ENCODE results near the gene CILP2.

The CILP2 gene

DNA sequence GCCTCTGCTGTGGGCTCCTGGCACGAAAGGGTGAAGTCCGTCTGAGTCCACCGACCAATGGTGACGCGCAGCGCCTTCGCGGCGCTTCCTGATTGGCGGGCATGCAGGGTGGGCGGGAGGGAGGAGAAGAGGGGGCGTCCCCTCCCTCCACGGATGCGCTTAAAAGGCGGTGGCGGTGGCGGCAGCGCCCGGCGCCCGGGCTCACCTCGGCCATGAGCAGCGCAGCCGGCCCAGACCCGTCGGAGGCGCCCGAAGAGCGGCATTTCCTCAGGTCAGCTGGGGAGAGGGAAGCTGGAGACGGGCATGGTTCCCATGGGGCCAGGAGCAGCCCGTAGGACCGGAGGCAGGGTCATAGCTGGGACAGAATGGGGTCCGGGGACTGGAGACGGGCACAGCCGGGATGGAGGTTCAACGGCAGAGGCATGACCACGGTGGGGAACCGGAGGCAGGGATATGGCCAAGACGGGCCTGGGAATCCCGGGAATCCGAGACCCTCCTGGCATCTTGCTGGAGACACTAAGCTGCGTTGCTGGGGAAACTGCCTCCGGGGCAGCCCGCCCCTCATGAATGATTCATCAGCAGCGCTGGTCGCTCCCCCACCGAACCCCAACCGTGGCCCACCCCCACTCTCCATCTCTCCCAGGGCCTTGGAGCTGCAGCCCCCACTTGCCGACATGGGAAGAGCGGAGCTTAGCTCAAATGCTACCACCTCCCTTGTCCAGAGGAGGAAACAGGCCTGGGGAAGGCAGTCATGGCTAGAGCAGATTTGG is 9.2 kb upstream of the CILP2 start, which contains the start of gene YJEFN3:
YJEFN3 (plus strand) TSS at position 191 of the 770 bp plus-strand sequence; CDS start at position 213, 22 bp downstream.
- no peak for DNase-seq (ENCODE audit: low read depth)

DNA sequence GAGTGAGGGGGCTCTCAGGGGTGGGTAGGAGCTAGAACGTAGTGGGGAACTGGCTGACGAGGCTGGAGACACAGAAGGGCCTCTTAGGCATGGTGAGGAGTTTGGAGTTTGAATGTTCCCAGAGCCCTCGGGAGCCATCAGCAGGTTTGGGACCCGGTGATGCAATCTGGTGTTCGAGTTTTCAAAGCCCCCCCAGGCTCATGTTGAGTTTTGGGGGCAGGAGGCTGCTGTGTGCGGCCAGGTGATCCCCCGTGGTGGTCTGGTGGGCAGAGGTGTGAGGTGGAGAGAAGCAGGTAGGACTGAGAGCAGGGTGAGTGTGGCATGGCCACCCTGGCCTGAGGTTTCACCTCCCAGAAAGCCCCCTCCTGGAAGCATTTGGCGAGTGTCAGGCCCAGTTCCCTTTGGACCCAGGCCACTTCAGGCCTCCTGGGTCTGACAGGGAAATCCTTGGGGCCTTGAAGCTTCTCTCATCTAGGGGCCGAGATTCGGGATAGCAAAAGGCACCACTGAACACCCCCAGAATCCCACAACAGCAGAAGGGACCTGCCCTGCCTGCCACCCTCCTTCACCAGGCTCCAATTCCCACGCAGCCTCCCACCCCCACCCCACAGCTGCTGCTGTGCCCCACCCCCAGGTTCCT is 8.2 kb upstream of the CILP2 start:
- DNase-seq (ENCODE audit: low read depth) = no peak

DNA sequence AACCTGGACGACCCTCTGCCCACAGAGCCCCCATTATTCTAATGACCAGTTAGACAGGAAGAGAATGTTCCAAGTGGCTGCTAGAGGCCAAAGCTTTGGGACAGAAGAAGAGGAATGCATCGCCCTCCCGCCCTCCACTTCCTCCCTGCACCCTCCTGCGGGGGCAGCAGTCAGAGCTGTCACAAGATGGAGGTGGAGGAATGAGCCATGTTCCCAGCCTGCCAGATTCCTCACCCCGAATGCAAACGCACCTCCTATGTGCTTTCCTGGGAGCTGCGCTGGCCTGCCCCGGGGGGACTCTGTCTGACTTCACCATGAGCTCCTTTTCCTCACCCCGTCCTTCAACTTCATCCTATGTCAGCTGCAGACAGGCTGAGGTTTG is 7.7 kb upstream of the CILP2 start:
- DNase-seq (ENCODE audit: low read depth) = no peak

DNA sequence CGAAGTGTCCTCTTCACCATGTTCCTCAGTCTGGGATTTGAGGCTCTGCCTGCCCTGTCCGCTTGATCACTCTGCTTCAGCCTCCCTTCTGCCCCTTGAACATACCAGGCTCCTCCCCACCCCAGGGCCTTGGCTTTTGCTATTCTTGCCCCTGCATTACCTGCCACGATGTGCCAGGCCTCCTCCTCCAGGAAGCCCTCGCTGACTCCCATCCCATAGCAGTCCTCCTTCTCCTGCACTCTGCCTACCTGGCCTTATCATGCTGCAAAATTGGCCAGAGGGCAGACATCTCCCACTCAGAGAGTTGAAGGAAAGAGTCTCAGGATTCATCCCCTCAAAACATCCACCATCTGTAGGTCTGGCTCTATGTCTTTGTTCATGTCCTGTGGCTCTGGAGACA is 7.2 kb upstream of the CILP2 start:
- no peak for DNase-seq (ENCODE audit: low read depth)

DNA sequence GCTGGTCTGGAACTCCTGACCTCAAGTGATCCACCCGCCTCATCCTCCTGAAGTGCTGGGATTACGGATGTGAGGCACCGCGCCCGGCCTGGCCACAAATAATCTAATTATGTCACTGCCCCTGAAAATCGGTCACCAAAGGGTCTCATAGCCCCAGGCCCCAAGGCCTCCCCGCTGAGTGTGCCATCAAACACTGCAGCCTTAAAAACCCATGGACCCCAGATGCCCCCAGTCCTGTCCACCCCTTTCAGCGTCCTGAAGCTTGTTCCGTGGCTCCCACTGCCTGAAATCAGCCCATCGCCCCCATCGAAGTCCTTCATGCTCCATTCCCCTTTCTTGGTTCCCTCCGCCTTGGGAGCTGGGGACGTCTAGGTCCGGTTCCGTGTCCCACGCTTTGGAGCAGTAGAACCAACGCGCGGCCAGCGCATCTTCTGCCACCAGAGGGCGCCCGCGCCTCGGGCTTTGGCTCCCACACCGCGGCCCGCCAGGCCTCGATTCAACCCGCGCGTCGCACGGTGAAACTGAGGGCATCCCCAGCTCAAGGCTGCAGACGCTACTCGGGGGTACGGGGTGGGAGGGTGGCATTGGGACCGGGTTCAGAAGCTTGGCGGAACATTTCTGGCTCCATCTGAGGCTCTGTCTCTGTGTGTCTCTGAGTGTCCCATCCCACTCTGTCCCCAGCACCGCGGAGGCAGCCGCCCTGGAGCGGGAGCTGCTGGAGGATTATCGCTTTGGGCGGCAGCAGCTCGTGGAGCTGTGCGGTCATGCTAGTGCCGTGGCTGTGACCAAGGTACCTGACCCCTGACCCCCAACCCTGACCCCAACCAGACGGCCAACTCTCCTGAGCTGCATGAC is 5.9 kb upstream of the CILP2 start:
- DNase-seq (ENCODE audit: low read depth) = no peak

DNA sequence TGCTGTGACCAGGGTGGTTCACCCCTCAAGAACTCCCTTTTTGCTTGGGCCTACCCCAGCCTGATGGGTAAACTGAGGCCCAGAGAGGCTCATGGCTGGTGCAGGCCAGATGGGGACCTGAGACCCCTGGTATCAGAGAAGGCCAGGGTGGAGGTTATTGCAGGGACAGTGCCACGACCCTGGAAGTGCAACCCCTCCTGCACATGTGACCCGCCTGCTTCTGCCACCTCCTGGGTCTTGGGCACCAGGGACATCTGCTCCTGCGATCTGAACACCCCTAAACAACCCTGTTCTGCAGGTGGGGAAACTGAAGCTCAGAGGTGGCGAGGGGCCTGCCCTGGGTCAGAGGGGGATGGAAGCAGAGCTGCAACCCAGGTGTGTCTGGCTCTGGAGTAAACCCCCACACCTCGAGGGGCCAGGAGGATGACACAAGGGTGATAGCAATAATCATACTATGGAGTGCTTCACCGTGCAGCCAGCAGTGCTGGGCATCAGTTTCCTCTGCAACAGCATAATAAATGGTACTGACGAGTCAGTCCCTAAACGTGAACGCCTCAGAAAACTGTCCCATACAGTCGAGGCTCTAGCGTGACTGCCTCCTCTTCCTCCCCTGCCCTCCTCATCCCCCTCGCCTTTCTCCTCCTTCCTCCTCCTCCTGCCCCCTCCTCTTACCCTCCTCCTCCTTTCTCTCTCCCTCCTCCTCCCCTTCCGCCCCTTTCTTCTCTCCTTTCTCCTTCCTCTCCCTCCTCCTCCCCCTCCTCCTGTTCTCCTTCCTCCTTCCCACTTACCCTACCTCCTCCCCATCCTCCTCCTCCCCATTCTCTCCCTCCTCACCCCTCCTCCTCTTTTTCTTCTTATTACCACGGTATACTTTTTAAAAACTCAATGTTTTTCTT is 5.0 kb upstream of the CILP2 start:
- DNase-seq (ENCODE audit: low read depth) = no peak

DNA sequence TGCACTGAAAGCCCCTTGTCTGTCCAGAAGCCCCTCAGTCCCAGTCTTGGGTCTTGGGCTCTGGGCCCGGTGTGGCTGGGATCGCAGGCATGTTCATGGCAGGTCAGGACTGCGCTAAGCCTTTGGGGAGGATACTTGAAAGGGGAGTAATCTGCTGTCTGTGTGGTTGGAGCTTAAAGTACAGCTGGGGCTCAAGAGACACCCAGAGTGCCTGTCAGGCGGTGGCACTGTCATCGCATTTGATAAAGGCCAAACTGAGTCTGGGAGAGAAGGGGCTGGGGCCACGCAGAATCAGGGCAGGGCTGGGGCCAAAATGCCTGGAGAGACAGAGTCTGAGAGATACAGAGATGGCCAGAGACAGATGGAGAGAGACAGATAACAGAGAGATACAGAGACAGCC is 4.2 kb upstream of the CILP2 start:
- no peak for DNase-seq (ENCODE audit: low read depth)

DNA sequence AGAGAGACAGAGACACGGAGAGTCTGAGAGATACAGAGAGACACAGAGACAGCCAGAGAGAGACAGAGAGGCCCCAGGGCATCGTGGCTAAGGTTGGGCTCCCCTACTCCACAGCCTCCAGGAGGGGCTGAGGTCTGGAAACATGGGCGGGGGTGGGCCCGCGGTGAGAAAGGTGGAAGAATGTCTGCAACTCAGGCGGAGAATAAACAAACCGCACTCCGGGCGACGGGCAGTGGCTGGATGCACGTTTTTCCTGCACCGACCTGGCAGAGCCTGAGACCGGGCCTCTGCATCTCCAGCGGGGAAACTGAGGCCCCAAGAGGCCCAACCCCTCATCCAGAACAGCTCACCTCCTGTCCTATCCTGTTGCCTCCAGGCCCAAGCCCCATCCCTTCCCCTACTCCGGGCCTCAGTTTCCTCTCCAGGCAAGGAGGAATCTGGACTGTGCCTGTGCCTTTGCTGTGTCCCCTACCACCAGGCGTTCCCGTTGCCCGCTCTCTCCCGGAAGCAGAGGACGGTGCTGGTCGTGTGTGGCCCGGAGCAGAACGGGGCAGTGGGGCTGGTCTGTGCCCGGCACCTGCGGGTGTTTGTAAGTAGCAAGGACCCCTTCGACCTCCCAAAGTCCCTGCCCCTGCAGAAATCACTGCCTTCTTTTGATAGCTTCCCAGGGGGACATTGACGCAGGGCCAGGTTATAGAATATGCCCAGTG is 3.4 kb upstream of the CILP2 start:
- no peak for DNase-seq (ENCODE audit: low read depth)

DNA sequence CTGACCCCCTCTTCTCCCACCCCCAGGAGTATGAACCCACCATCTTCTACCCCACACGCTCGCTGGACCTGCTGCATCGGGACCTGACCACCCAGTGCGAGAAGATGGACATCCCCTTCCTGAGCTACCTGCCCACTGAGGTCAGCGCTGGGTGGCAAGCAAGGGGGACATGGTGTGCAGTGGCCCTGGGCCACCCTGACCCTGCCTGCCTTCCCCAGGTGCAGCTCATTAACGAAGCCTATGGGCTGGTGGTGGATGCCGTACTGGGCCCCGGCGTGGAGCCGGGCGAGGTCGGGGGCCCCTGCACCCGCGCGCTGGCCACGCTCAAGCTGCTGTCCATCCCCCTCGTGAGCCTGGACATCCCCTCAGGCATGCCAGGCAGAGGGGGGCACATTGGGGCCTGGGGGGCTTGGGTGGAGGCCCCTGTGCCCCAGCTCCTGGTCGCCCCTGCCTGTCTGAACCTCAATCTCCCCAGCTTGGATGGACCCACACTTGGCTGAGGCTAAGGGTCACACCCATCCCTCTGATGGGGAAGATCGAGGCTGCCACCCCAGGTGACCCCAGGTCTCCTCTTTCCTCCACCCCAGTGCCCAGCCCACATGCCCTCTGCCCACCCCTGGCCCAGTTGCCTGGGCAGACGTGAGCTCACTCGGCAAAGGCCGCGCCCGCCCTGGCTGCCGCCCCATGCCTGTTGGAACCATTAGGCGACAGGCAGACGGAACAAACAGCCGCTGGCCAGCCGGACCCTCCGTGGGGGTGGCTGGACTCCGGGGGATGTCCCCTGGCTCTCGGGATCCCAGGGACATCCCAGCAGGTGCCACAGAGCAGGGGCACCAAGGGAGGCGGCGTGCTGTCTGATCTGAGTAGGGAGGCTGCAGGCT is 2.5 kb upstream of the CILP2 start:
- DNase-seq (ENCODE audit: low read depth) = no peak

DNA sequence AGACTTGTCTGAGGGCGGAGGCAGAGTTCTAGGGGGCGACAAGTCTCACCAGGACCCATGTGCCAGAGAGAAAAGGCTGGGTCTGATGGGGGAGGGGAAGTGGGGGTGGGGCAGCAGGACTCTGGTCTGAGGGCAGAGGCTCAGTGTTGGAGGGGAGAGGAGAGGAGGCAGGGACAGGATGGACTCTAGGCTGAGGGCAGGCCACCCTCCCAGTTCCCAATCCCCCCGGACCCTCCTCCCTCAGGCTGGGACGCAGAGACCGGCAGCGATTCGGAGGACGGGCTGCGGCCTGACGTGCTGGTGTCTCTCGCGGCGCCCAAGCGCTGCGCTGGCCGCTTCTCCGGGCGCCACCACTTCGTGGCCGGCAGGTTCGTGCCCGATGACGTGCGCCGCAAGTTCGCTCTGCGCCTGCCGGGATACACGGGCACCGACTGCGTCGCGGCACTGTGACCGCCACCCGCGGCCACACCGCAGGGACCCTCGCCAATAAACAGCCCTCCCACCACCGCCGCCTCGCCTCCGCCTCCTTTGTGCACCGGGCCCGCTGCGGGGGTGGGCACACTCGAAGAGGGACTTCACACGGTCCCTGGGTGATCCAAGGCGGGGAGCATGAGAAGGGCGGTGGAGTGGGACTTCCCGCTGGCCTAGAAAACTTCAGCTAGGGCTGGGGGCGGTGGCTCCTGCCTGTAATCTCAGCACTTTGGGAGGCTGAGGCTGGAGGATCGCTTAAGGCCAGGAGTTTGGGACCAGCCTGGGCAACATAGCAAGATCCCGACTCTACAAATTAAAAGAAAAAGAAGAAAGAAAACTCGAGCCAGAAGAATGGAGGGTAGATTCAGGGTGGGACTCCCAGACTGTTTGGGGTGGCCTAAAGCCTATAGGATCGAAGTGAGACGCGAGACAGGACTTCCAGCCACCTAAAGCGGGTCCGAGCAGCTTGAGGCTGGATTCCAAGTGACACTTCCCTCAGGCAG is 703 bp upstream of the CILP2 start:
- no peak for DNase-seq (ENCODE audit: low read depth)

DNA sequence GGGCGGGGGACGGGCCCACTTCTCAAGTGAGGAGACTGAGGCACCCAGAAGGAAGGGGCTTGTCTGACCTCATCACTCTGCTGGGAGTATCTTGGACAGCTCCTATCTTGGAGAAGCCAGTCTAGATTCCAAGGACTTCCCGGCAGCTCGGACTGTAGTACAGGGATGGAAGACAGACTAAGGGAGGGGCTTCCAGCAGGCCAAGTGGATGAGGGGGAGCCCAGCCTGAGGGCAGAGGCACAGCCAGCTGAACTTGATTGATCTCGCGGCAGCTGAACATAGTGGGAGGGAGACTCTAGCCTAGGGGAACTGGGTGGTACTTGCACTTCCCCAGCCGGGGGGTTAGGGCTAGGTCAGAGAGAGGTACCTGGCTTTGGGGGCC is 711 bp downstream of the CILP2 start:
- DNase-seq (ENCODE audit: low read depth) = no peak

DNA sequence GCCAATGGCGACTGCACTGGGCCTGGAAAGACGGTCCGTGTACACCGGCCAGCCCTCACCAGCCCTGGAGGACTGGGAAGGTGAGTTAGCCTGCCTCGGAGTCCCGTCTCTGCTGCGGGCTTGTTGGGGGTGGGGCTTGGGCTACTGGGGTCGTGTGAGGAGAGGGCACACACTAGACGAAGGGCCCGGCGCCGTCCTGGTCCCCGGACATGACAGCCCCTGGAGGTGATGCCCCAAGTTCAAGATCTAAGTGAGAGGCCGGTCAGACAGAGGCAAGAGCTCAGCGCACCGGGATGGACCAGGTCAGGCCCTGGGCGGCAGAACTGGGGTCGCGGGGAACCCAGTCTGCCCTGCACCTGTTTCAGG is 1.6 kb downstream of the CILP2 start:
- no peak for DNase-seq (ENCODE audit: low read depth)

DNA sequence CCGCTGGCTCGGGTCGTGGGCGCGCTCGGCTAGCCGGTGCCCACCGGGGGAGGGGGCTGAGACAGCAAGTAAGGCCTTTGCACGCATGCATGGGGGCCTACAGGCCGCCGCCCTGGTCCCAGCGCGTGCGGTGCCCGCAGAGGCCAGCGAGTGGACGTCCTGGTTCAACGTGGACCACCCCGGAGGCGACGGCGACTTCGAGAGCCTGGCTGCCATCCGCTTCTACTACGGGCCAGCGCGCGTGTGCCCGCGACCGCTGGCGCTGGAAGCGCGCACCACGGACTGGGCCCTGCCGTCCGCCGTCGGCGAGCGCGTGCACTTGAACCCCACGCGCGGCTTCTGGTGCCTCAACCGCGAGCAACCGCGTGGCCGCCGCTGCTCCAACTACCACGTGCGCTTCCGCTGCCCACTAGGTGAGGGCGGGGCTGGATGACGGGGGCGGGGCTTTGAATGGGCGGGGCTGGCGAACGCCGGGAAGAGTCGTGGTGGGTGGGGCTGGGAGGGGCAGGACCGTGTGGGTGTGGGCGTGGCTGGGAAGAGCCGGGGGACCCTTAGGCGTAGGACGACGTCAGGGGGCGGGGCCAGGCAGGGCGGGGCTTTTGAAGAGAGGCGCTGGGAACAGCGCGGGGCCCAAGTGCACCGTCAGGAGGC is 2.1 kb downstream of the CILP2 start:
- no peak for DNase-seq (ENCODE audit: low read depth)

DNA sequence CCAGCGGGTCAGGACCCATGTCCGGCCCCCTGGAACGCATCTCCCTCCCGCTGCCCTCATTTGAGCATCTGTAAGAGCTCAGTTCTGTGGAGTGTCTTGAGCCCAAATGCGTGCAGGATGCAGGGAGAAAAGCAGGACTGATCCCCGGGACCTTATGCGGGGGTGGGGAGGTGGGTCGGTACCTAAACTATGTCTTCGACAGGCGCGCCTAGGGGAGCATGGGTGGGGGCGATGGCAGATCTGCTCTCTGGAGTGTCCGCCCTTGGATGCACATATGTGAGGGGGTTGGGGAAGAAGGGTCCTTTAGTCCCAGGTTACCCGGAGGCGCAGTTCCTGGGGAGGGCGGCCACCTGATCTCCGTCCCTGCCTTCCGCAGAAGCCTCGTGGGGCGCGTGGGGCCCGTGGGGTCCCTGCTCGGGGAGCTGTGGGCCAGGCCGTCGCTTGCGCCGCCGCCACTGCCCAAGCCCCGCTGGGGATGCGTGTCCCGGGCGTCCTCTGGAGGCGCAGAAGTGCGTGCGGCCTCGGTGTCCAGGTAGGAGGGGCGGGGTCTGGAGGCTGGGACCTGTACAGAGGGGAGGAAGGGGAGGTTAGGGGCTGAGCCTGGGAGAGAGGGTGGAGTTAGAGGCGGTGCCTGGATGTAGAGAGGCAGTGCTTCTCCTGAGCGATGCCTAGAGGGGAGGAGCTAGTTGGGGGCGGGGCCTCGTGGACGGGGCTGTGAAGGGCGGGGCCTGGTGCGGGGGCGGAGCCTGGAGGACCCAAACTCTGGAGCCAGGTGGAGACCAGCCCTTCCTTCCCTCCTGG is 2.9 kb downstream of the CILP2 start:
- DNase-seq (ENCODE audit: low read depth) = no peak

DNA sequence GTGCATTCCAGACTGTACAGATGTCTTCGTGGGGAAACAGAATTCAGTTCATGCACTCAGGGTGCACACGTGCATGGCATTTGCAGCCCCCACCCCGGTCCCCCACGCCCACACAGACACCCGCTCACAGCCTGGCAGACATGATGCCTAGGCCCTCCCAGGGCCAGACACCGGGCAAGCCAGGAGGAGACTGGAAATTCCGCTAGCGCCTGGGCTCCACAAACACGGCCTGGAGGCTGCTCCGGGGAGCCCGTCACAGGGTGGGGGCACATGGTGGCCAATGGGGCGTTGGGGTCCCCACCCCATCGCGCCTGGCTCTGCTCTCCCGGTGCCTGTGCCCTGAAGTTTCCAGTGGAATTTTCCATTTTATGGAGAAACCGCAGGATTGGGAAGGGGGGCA is 3.6 kb downstream of the CILP2 start:
- DNase-seq (ENCODE audit: low read depth) = no peak

DNA sequence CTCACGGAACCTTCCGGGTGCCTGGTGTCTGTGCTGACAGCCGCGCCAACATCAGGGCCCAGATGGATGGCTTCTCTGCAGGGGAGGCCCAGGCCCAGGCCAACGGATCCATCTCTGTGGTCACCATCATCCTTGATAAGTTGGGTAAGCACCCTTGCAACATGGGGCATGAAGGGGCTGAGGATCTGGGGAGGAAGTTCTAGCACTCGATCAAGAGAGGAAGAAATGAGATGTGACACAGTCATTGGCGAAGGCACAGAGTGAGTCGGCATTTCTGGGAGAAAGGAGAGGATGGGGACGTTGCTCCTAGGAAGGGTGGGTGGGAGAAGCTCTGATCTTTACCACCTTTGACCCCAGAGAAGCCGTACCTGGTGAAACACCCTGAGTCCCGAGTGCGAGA is 4.4 kb downstream of the CILP2 start:
- DNase-seq (ENCODE audit: low read depth) = no peak

DNA sequence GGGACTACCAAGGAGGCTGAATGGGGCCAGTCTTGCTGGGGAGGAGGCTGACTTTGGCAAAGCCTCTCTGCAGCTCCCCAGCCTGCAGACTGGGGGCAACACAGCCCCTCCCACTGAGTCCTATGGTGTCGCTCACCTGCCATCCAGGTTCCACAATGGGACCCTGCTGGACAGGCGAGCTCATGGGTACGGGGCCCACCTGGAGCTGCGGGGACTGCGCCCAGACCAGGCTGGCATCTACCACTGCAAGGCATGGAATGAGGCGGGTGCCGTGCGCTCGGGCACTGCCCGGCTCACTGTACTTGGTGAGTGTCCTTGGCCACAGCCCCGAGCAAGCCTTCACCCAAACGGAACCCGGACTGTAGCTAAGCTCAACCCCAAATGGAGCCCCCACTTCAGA is 5.0 kb downstream of the CILP2 start:
- no peak for DNase-seq (ENCODE audit: low read depth)

DNA sequence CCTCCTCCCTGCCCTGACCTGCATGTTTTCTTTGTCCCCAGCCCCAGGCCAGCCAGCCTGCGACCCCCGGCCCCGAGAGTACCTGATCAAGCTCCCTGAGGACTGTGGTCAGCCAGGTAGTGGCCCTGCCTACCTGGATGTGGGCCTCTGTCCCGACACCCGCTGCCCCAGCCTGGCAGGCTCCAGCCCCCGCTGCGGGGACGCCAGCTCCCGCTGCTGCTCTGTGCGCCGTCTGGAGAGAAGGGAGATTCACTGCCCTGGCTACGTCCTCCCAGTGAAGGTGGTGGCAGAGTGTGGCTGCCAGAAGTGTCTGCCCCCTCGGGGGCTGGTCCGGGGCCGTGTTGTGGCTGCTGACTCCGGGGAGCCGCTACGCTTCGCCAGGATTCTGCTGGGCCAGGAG is 5.6 kb downstream of the CILP2 start:
- no peak for DNase-seq (ENCODE audit: low read depth)
